ENCODE results near the gene RXRB.

DNA sequence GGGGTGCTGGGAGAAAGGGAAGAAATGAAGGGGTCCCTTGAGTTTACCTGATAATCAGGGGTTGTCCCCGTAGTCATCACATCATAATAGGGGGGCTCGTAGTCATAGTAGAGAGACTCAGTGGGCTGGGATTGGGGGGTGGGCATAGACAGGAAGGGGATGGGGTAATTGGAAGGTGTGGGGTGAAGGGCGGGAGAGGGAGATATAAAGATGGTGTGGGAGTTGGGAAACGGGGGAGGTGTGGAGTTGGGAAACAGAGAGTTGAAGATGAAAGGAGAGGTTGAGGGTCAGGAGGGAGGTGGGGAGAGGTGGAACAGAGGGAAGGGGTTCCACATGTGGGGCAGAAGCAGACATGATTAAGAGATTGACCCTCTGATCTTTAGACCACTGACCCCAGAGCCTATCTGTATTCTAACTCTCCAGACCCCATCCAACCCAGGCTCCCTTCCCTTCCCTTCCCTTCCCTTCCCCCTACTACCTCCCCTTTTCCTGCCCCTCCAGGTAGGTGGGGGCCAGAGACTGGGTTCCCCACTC, 14.7 kb downstream of the RXRB start:
- TF ChIP-seq SMC3 (IDR thresholded peaks at IDR 0.05) (no peak), ESRRA (IDR thresholded peaks at IDR 0.05; ENCODE audit: borderline replicate concordance, low read length) (no peak), ZFP36 (IDR thresholded peaks at IDR 0.05; ENCODE audit: borderline replicate concordance, partially characterized antibody) (no peak), CEBPB (IDR thresholded peaks at IDR 0.05) (no peak), SREBF2 (IDR thresholded peaks at IDR 0.05) (no peak), EP300 (IDR thresholded peaks at IDR 0.05) (no peak), JUN (IDR thresholded peaks at IDR 0.05) (no peak), NPAS2 (CRISPR knock-in tag; IDR thresholded peaks at IDR 0.05; ENCODE audit: borderline replicate concordance) (no peak), POLR2A (IDR thresholded peaks at IDR 0.05; ENCODE audit: low read length) (no peak)
- TF ChIP-seq, protein P1, sequence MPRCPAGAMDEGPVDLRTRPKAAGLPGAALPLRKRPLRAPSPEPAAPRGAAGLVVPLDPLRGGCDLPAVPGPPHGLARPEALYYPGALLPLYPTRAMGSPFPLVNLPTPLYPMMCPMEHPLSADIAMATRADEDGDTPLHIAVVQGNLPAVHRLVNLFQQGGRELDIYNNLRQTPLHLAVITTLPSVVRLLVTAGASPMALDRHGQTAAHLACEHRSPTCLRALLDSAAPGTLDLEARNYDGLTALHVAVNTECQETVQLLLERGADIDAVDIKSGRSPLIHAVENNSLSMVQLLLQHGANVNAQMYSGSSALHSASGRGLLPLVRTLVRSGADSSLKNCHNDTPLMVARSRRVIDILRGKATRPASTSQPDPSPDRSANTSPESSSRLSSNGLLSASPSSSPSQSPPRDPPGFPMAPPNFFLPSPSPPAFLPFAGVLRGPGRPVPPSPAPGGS (IDR thresholded peaks at IDR 0.05) = no peak
- TF ChIP-seq, protein P2, sequence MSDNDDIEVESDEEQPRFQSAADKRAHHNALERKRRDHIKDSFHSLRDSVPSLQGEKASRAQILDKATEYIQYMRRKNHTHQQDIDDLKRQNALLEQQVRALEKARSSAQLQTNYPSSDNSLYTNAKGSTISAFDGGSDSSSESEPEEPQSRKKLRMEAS (IDR thresholded peaks at IDR 0.05) = no peak
- TF ChIP-seq, protein P3, sequence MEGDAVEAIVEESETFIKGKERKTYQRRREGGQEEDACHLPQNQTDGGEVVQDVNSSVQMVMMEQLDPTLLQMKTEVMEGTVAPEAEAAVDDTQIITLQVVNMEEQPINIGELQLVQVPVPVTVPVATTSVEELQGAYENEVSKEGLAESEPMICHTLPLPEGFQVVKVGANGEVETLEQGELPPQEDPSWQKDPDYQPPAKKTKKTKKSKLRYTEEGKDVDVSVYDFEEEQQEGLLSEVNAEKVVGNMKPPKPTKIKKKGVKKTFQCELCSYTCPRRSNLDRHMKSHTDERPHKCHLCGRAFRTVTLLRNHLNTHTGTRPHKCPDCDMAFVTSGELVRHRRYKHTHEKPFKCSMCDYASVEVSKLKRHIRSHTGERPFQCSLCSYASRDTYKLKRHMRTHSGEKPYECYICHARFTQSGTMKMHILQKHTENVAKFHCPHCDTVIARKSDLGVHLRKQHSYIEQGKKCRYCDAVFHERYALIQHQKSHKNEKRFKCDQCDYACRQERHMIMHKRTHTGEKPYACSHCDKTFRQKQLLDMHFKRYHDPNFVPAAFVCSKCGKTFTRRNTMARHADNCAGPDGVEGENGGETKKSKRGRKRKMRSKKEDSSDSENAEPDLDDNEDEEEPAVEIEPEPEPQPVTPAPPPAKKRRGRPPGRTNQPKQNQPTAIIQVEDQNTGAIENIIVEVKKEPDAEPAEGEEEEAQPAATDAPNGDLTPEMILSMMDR (IDR thresholded peaks at IDR 0.05) = no peak
- TF ChIP-seq, protein P4, sequence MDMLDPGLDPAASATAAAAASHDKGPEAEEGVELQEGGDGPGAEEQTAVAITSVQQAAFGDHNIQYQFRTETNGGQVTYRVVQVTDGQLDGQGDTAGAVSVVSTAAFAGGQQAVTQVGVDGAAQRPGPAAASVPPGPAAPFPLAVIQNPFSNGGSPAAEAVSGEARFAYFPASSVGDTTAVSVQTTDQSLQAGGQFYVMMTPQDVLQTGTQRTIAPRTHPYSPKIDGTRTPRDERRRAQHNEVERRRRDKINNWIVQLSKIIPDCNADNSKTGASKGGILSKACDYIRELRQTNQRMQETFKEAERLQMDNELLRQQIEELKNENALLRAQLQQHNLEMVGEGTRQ (IDR thresholded peaks at IDR 0.05) = no peak
- TF ChIP-seq, protein P5, sequence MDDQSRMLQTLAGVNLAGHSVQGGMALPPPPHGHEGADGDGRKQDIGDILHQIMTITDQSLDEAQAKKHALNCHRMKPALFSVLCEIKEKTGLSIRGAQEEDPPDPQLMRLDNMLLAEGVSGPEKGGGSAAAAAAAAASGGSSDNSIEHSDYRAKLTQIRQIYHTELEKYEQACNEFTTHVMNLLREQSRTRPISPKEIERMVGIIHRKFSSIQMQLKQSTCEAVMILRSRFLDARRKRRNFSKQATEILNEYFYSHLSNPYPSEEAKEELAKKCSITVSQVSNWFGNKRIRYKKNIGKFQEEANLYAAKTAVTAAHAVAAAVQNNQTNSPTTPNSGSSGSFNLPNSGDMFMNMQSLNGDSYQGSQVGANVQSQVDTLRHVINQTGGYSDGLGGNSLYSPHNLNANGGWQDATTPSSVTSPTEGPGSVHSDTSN (IDR thresholded peaks at IDR 0.05) = no peak

All from A549 (cell line).